Calu3 (cell line): ENCODE results near the gene MAF. TPM values are rescaled to one million over a fixed set of nuclear protein-coding genes. Genes with fewer than 3 reads are reported as not detected.

Source experiments
- BruUV-seq: library from RNA; stranded (reverse); fragments of 400-500 nt; replicated peaks from 2 replicates; lab custom pipeline; 2021; lab: Mats Ljungman, UMichigan
- CTCF ChIA-PET: fragments of 300-600 bp; sonication (Branson Sonifier 250); formaldehyde crosslinking; loops from one replicate; lab custom pipeline; 2022; ENCODE audit warnings: antibody characterized with exemption; lab: Charles Lee
- DNase-seq: peaks from one replicate; pipeline ENCODE4 v3.0.0; 2022
- H3K27ac Mint-ChIP-seq: one replicate; pipeline ENCODE4 v1.8.0; 2022; ENCODE audit warnings: mixed read lengths; ENCODE audit not compliant: unreplicated experiment
- H3K27me3 Mint-ChIP-seq: one replicate; pipeline ENCODE4 v1.8.0; 2022; ENCODE audit warnings: mixed read lengths; ENCODE audit not compliant: unreplicated experiment
- H3K36me3 Mint-ChIP-seq: one replicate; pipeline ENCODE4 v1.8.0; 2022; ENCODE audit warnings: mild to moderate bottlenecking, moderate library complexity, mixed read lengths; ENCODE audit not compliant: insufficient read depth, unreplicated experiment
- H3K4me1 Mint-ChIP-seq: one replicate; pipeline ENCODE4 v1.8.0; 2022; ENCODE audit warnings: mild to moderate bottlenecking, low read depth, mixed read lengths; ENCODE audit not compliant: unreplicated experiment
- H3K4me3 Mint-ChIP-seq: one replicate; pipeline ENCODE4 v1.8.0; 2022; ENCODE audit warnings: mild to moderate bottlenecking, low read depth, moderate library complexity, mixed read lengths; ENCODE audit not compliant: unreplicated experiment
- H3K9me3 Mint-ChIP-seq: one replicate; pipeline ENCODE4 v1.8.0; 2022; ENCODE audit warnings: low read depth, mixed read lengths; ENCODE audit not compliant: unreplicated experiment
- intact Hi-C: fragments of 100-400 bp; cut with micrococcal nuclease; formaldehyde crosslinking; loops from one replicate; pipeline ENCODE4 v1.10.0; 2022; ENCODE audit not compliant: unreplicated experiment
- total RNA-seq: library from RNA; stranded (reverse); gene quantifications from 2 replicates; pipeline ENCODE4 v1.2.3, GENCODE V29; 2022
- TF ChIP-seq, protein P1 (sequence below): fragments of 200-600 bp; IDR thresholded peaks from one replicate; pipeline ENCODE4 v1.8.0; 2022; ENCODE audit warnings: antibody characterized with exemption; ENCODE audit not compliant: unreplicated experiment

MAF gene
- total RNA-seq, 1 experiment from 2014 or later = 0.97 TPM

GRCh38 chr16:79554912-79555311 lies 45.6 kb downstream of the MAF start:
- Mint-ChIP-seq H3K27ac (no peak overlapping the region), H3K4me3 (no peak overlapping the region), H3K36me3 (no peaks in the 10 kb centered on the region), H3K4me1 (no peaks in the 10 kb centered on the region), H3K27me3 (peaks cover 93% of the 10 kb centered on the region), H3K9me3 (peaks cover 3% of the 10 kb centered on the region)
- intact Hi-C loops = no loop called here
- DNase-seq = no peak
- TF ChIP-seq, protein P1, sequence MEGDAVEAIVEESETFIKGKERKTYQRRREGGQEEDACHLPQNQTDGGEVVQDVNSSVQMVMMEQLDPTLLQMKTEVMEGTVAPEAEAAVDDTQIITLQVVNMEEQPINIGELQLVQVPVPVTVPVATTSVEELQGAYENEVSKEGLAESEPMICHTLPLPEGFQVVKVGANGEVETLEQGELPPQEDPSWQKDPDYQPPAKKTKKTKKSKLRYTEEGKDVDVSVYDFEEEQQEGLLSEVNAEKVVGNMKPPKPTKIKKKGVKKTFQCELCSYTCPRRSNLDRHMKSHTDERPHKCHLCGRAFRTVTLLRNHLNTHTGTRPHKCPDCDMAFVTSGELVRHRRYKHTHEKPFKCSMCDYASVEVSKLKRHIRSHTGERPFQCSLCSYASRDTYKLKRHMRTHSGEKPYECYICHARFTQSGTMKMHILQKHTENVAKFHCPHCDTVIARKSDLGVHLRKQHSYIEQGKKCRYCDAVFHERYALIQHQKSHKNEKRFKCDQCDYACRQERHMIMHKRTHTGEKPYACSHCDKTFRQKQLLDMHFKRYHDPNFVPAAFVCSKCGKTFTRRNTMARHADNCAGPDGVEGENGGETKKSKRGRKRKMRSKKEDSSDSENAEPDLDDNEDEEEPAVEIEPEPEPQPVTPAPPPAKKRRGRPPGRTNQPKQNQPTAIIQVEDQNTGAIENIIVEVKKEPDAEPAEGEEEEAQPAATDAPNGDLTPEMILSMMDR = no peak
- no TSS peak for BruUV-seq
- CTCF ChIA-PET = interaction anchor here (0.6 kb wide), 1 partner anchor 43 kb away, joined by 3 read pairs; no protein-coding TSS in a partner anchor

GRCh38 chr16:79550373-79550772 lies 50.2 kb downstream of the MAF start:
- H3K4me1 Mint-ChIP-seq = no peaks in the 10 kb centered on the region
- peaks cover 89% of the 10 kb centered on the region for H3K27me3 Mint-ChIP-seq
- H3K27ac Mint-ChIP-seq = no peak overlapping the region
- CTCF ChIA-PET = no interaction called here
- no peaks in the 10 kb centered on the region for H3K36me3 Mint-ChIP-seq
- DNase-seq = no peak
- no peak overlapping the region for H3K4me3 Mint-ChIP-seq
- no TSS peak for BruUV-seq
- intact Hi-C loops = no loop called here
- no peaks in the 10 kb centered on the region for H3K9me3 Mint-ChIP-seq
- TF ChIP-seq, protein P1 = no peak

DNA sequence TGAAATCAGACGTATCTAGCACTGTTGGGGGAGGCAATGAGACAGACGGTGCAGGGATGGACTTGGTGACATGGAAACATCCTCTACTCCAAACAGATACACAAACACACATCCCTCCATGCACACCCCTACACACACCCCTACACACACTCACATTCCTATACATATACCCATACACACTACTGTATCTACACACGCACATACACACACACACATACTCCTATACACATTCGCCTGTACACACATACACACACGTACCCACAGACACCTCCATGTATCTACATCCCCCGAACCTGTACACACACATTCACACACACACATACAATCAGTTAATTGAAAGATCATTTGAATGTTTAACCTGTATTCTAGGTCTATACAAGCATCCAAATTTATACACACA lies 53.5 kb downstream of the MAF start:
- peaks cover 56% of the 10 kb centered on the region for H3K27me3 Mint-ChIP-seq
- H3K9me3 Mint-ChIP-seq = peaks cover 3% of the 10 kb centered on the region
- H3K4me3 Mint-ChIP-seq = no peak overlapping the region
- CTCF ChIA-PET = interaction anchor here (0.6 kb wide), 1 partner anchor 749 kb away, joined by 3 read pairs; no protein-coding TSS in a partner anchor
- TF ChIP-seq, protein P1 = no peak
- H3K4me1 Mint-ChIP-seq = no peaks in the 10 kb centered on the region
- intact Hi-C loops = no loop called here
- no peaks in the 10 kb centered on the region for H3K36me3 Mint-ChIP-seq
- no TSS peak for BruUV-seq
- no peak for DNase-seq
- H3K27ac Mint-ChIP-seq = no peak overlapping the region
